IgD-negative memory B cell (primary cell): Measurements from ENCODE around the gene GPR42. TPM values are rescaled to one million over a fixed set of nuclear protein-coding genes. Genes with fewer than 3 reads are reported as not detected.

Source experiments
- polyA plus RNA-seq: library from polyadenylated mRNA; unstranded; fragments of 300-500 nt; fragmentation: Illumina TruSeq; gene quantifications from one replicate; pipeline ENCODE4 v1.2.3, GENCODE V29; 2021

Gene GPR42
- polyA plus RNA-seq, 1 donor from 2014 or later, result not detected

Other genes starting within 250 kb of the GPR42 start
- not detected for gene LGI4, start 236.0 kb upstream of the GPR42 start, polyA plus RNA-seq
- 7.1 TPM for gene FXYD1, start 232.2 kb upstream of the GPR42 start, polyA plus RNA-seq
- gene FXYD7, start 227.8 kb upstream of the GPR42 start, polyA plus RNA-seq, result 4.2 TPM
- 417 TPM for gene FXYD5, start 216.3 kb upstream of the GPR42 start, polyA plus RNA-seq
- not detected for gene FAM187B, start 142.3 kb upstream of the GPR42 start, polyA plus RNA-seq
- gene LSR, start 122.1 kb upstream of the GPR42 start, polyA plus RNA-seq, result 49.1 TPM
- 11.5 TPM for gene USF2, start 102.1 kb upstream of the GPR42 start, polyA plus RNA-seq
- not detected for gene HAMP, start 88.5 kb upstream of the GPR42 start, polyA plus RNA-seq
- gene MAG, start 78.9 kb upstream of the GPR42 start, polyA plus RNA-seq, result 0.25 TPM
- 494 TPM for gene CD22, start 41.9 kb upstream of the GPR42 start, polyA plus RNA-seq
- 0.24 TPM for gene FFAR1, start 23.2 kb upstream of the GPR42 start, polyA plus RNA-seq
- not detected for gene FFAR3, start 12.6 kb upstream of the GPR42 start, polyA plus RNA-seq
- not detected for gene FFAR2, start 77.2 kb downstream of the GPR42 start, polyA plus RNA-seq
- not detected for gene KRTDAP, start 119.4 kb downstream of the GPR42 start, polyA plus RNA-seq
- gene DMKN, start 142.6 kb downstream of the GPR42 start, polyA plus RNA-seq, result 1.1 TPM
- not detected for gene SBSN, start 157.2 kb downstream of the GPR42 start, polyA plus RNA-seq
- gene GAPDHS, start 162.4 kb downstream of the GPR42 start, polyA plus RNA-seq, result not detected
- 146 TPM for gene TMEM147, start 174.6 kb downstream of the GPR42 start, polyA plus RNA-seq
- gene ATP4A, start 192.6 kb downstream of the GPR42 start, polyA plus RNA-seq, result not detected
- gene PMIS2, start 215.1 kb downstream of the GPR42 start, polyA plus RNA-seq, result not detected
- 11.4 TPM for gene HAUS5, start 241.7 kb downstream of the GPR42 start, polyA plus RNA-seq